ENCODE results near the gene ALOX5AP. TPM values are rescaled to one million over a fixed set of nuclear protein-coding genes. Genes with fewer than 3 reads are reported as not detected.
"Not testable (repeated sequence)": the region's sequence is repeated elsewhere in the genome, so short reads cannot be mapped to it uniquely, and the experiment has no call there.

ALOX5AP gene
- total and polyA plus RNA-seq, 7 donors, result 2.5 to 12.2 (median 5.2) TPM

DNA sequence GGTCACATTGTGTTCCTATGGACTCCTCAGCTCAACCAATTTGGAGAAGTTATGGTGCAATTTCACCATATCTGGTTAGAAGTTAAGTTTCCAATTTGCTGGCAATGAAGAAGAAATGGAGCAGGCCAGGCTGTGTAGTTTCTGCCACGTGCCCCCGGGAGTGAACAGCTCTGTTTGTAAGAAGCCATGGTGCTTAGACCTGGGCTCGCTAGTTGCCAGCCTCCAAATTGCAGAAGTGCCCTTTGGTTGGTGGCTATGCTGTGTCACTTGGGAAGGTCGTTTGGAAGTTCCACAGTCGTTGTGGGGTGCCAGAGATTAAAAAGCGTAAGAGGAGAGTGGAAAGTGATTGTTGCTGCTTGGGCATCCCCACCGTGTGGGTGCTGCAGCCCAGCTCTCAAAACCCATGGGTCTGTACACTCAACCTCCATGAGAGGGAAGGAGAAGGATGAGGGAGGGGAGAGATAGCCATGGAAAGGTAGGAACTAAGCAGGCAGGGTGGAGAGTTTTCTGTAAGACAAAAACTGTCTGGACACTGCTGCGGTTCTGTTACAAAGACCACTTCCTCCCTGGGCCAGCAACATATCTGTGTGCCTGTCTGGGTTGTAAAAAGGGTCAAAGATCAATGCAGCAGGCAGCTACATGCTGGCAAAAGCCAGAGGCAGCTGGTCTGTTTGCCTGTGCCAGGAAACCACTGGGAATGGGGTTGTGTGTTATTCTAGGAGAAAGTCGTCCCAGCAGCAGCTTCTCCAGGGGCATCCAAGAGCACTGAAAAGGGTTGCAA is 10.8 kb downstream of the ALOX5AP start:
- WGBS, 3 donors, result 17 to 25% (median 24%) methylated on average over 9 of the region's 9 CpGs
- Histone ChIP-seq H3K27ac (peak overlapping the region; percentile 60), H3K36me3 (ENCODE audit: insufficient read depth in 1 of 2, low read depth in 1 of 2) (no peaks in the 10 kb centered on the region), H3K4me3 (no peak overlapping the region), H3K9me3 (no peaks in the 10 kb centered on the region), H3K4me1 (peaks cover 43% of the 10 kb centered on the region), H3K27me3 (ENCODE audit: insufficient read depth in 3 of 3, low read length in 2 of 3) (no peaks in the 10 kb centered on the region)
- DNase-seq (no peak), ATAC-seq (peak in 3 of 4 donors; percentile 52 to 72 (median 53))
- intact Hi-C loops (cut with DNase I), result no loop called here
- TF ChIP-seq, protein P1, sequence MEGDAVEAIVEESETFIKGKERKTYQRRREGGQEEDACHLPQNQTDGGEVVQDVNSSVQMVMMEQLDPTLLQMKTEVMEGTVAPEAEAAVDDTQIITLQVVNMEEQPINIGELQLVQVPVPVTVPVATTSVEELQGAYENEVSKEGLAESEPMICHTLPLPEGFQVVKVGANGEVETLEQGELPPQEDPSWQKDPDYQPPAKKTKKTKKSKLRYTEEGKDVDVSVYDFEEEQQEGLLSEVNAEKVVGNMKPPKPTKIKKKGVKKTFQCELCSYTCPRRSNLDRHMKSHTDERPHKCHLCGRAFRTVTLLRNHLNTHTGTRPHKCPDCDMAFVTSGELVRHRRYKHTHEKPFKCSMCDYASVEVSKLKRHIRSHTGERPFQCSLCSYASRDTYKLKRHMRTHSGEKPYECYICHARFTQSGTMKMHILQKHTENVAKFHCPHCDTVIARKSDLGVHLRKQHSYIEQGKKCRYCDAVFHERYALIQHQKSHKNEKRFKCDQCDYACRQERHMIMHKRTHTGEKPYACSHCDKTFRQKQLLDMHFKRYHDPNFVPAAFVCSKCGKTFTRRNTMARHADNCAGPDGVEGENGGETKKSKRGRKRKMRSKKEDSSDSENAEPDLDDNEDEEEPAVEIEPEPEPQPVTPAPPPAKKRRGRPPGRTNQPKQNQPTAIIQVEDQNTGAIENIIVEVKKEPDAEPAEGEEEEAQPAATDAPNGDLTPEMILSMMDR (IDR thresholded peaks at IDR 0.05), result no peak

DNA sequence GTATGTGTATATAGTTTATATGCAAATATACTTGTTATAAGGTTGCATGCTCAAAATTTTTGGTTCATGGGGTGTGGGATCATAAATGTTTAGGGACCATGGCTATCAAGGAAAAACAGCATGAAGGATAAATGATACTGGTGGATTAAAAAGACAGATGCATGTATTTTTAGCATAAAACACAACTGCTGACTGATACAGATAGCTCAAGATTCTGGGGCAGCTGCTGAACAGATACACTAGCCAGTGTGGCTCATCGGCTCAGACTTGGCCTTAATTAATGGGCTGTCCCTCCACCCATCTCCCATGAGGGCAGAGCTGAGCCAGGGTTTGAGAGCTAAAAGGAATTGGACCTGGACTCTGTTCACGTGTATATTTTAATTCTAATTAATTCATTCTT is 11.4 kb downstream of the ALOX5AP start:
- peak overlapping the region; percentile 60 for H3K27ac ChIP-seq
- no peaks in the 10 kb centered on the region for H3K36me3 ChIP-seq (ENCODE audit: insufficient read depth in 1 of 2, low read depth in 1 of 2)
- H3K4me3 ChIP-seq, result no peak overlapping the region
- ATAC-seq, result peak; percentile 70 to 79 (median 74)
- 7 to 27% (median 16%) methylated on average over 2 of the region's 2 CpGs for WGBS, 3 donors
- H3K27me3 ChIP-seq (ENCODE audit: insufficient read depth in 3 of 3, low read length in 2 of 3), result no peaks in the 10 kb centered on the region
- TF ChIP-seq, protein P1 (IDR thresholded peaks at IDR 0.05), result no peak
- no peaks in the 10 kb centered on the region for H3K9me3 ChIP-seq
- intact Hi-C loops (cut with DNase I), result no loop called here
- no peak for DNase-seq
- H3K4me1 ChIP-seq, result peaks cover 49% of the 10 kb centered on the region

DNA sequence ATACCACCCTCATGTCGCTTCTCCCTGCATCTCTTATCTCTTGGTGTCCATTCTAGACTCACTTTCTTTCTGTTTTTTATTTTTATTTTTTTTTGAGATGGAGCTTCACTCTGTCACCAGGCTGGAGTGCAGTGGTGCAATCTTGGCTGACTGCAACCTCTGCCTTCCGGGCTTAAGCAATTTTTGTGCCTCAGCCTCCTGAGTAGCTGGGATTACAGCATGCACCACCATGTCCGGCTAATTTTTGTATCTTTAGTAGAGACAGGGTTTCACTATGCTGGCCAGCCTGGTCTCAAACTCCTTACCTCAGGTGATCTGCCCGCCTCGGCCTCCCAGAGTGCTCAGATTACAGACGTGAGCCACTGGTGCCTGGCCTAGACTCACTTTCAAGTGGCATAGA is 12.5 kb downstream of the ALOX5AP start:
- WGBS, 3 donors, result 41 to 61% (median 45%) methylated on average over 6 of the region's 6 CpGs
- H3K27me3 ChIP-seq (ENCODE audit: insufficient read depth in 3 of 3, low read length in 2 of 3); H3K9me3 ChIP-seq; H3K36me3 ChIP-seq (ENCODE audit: insufficient read depth in 1 of 2, low read depth in 1 of 2); H3K4me3 ChIP-seq; DNase-seq; intact Hi-C loops (cut with DNase I); H3K27ac ChIP-seq: not testable (repeated sequence)
- peak in 1 of 4 donors; percentile 18 for ATAC-seq
- peaks cover 57% of the 10 kb centered on the region for H3K4me1 ChIP-seq

DNA sequence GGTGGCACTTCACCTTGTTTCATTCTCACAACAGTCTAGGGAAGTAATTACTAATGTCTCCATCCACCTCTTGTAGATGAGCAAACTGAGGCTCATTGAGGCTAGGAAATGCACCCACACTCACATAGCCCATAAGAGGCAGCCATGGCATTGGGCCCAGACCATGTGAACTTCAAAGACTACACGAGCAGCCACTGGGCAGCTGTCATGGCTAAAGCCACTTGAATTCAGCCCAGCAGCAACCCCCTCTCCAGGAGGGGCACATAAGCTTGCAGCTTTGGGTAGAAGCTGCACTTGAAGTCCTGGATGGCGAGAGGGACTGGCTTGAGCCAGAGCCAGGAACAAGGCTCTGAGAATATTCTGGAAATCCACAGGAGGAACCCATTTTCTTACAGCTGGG is 13.4 kb downstream of the ALOX5AP start:
- Histone ChIP-seq H3K27me3 (ENCODE audit: insufficient read depth in 3 of 3, low read length in 2 of 3) (no peaks in the 10 kb centered on the region), H3K27ac (no peak overlapping the region), H3K9me3 (no peaks in the 10 kb centered on the region), H3K4me3 (no peak overlapping the region), H3K4me1 (peaks cover 55% of the 10 kb centered on the region), H3K36me3 (ENCODE audit: insufficient read depth in 1 of 2, low read depth in 1 of 2) (no peaks in the 10 kb centered on the region)
- intact Hi-C loops (cut with DNase I), result no loop called here
- TF ChIP-seq, protein P1 (IDR thresholded peaks at IDR 0.05), result no peak
- WGBS, 3 donors, result 44 to 59% (median 55%) methylated on average over 2 of the region's 2 CpGs
- DNase-seq (no peak), ATAC-seq (no peak)

DNA sequence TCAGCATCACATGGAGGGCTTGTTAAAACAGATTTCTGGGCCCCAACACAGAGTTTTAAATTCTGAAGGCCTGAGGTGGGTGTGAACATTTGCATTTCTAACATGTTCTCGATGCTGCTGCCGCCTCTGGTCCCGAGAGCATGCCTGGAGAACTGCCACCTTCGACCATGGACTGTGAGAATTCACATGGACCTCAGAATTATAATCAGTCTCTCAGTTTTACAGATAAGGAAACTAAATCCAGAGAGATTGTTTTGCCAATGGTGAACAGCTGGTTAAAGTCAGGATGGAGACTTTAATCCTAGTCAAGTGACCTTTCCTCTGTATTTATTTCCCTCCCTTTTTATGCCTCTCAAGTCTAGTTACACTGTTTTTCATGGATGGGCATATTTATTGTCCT is 14.7 kb downstream of the ALOX5AP start:
- Histone ChIP-seq H3K4me1 (peaks cover 47% of the 10 kb centered on the region), H3K36me3 (ENCODE audit: insufficient read depth in 1 of 2, low read depth in 1 of 2) (no peaks in the 10 kb centered on the region), H3K27me3 (ENCODE audit: insufficient read depth in 3 of 3, low read length in 2 of 3) (no peaks in the 10 kb centered on the region), H3K9me3 (no peaks in the 10 kb centered on the region), H3K27ac (no peak overlapping the region), H3K4me3 (no peak overlapping the region)
- DNase-seq (no peak), ATAC-seq (no peak)
- WGBS, 3 donors, result 40 to 57% (median 42%) methylated on average over 4 of the region's 4 CpGs
- intact Hi-C loops (cut with DNase I), result loop anchor here in 1 of 2 donors (5.0 kb wide), 1 partner anchor 73 kb away; no protein-coding TSS in a partner anchor
- TF ChIP-seq, protein P1 (IDR thresholded peaks at IDR 0.05), result no peak

Measured in psoas muscle (tissue), 8 donors.